ENCODE measurements around the gene THEMIS2. TPM values are rescaled to one million over a fixed set of nuclear protein-coding genes. Genes with fewer than 3 reads are reported as not detected.

The THEMIS2 gene
- total RNA-seq, 4 donors from 2014 or later, result 5.6 to 12.0 (median 7.9) TPM

DNA sequence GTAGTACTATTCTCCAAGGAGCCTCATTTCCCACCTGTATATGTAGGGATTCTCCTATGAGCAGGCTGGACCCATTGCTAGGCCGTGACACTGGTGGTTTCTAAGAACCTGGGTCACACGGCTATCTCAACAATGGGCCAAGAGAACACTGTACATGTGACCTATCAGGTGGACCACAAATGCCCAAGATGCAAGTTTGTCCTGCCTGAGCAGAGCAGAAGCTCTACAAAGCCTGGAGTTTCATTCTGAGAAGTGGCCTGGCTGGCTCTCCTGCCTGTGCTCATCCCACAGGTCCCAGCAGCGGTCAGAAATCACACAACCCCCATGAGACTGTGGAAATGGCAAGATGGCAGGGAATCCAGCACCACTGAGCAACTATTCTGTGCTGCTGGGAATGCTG is 17.2 kb downstream of the THEMIS2 start:
- no peak for DNase-seq (ENCODE audit: low spot score in 2 of 2)
- 88% methylated on average over 3 of the region's 3 CpGs for WGBS
- Histone ChIP-seq H3K9me3 (no peaks in the 10 kb centered on the region), H3K27ac (no peak overlapping the region), H3K27me3 (no peaks in the 10 kb centered on the region), H3K36me3 (peaks cover 57% of the 10 kb centered on the region), H3K4me1 (peaks cover 4% of the 10 kb centered on the region), H3K4me3 (no peak overlapping the region)
- TF ChIP-seq POLR2A (IDR thresholded peaks at IDR 0.05) (no peak), POLR2AphosphoS5 (IDR thresholded peaks at IDR 0.05) (no peak), EP300 (IDR thresholded peaks at IDR 0.05) (no peak), CTCF (IDR thresholded peaks at IDR 0.05) (no peak)

GRCh38 chr1:27891196-27891889 is 19.0 kb downstream of the THEMIS2 start:
- WGBS, result 77% methylated on average over 7 of the region's 7 CpGs
- no peaks in the 10 kb centered on the region for H3K27me3 ChIP-seq
- H3K36me3 ChIP-seq, result peaks cover 70% of the 10 kb centered on the region
- no peak for DNase-seq (ENCODE audit: low spot score in 2 of 2)
- H3K9me3 ChIP-seq, result no peaks in the 10 kb centered on the region
- no peak overlapping the region for H3K4me3 ChIP-seq
- H3K27ac ChIP-seq, result peak overlapping the region; percentile 31
- peaks cover 4% of the 10 kb centered on the region for H3K4me1 ChIP-seq
- no peak for TF ChIP-seq POLR2AphosphoS5 (IDR thresholded peaks at IDR 0.05)
- TF ChIP-seq POLR2A (IDR thresholded peaks at IDR 0.05), result no peak
- TF ChIP-seq EP300 (IDR thresholded peaks at IDR 0.05), result no peak
- no peak for TF ChIP-seq CTCF (IDR thresholded peaks at IDR 0.05)

GRCh38 chr1:27894521-27894920 is 22.2 kb downstream of the THEMIS2 start:
- 77% methylated on average over 3 of the region's 3 CpGs for WGBS
- no peaks in the 10 kb centered on the region for H3K9me3 ChIP-seq
- H3K27ac ChIP-seq, result no peak overlapping the region
- no peak for DNase-seq (ENCODE audit: low spot score in 2 of 2)
- peaks cover 80% of the 10 kb centered on the region for H3K36me3 ChIP-seq
- no peak overlapping the region for H3K4me3 ChIP-seq
- TF ChIP-seq EP300 (IDR thresholded peaks at IDR 0.05) (no peak), CTCF (IDR thresholded peaks at IDR 0.05) (no peak), POLR2AphosphoS5 (IDR thresholded peaks at IDR 0.05) (no peak), POLR2A (IDR thresholded peaks at IDR 0.05) (no peak)
- H3K4me1 ChIP-seq, result no peaks in the 10 kb centered on the region
- H3K27me3 ChIP-seq, result no peaks in the 10 kb centered on the region

- Histone ChIP-seq H3K27me3 (no peaks in the 10 kb centered on the region), H3K4me1 (no peaks in the 10 kb centered on the region), H3K36me3 (peaks cover 83% of the 10 kb centered on the region), H3K9me3 (no peaks in the 10 kb centered on the region), H3K27ac (no peak overlapping the region), H3K4me3 (no peak overlapping the region)
- no peak for TF ChIP-seq POLR2A (IDR thresholded peaks at IDR 0.05)
- TF ChIP-seq EP300 (IDR thresholded peaks at IDR 0.05), result no peak
- TF ChIP-seq POLR2AphosphoS5 (IDR thresholded peaks at IDR 0.05), result no peak
- no peak for TF ChIP-seq CTCF (IDR thresholded peaks at IDR 0.05)
- 86% methylated on average over 2 of the region's 2 CpGs for WGBS
- no peak for DNase-seq (ENCODE audit: low spot score in 2 of 2)
Observed at GRCh38 chr1:27906759-27907158, 34.4 kb downstream of the THEMIS2 start.

DNA sequence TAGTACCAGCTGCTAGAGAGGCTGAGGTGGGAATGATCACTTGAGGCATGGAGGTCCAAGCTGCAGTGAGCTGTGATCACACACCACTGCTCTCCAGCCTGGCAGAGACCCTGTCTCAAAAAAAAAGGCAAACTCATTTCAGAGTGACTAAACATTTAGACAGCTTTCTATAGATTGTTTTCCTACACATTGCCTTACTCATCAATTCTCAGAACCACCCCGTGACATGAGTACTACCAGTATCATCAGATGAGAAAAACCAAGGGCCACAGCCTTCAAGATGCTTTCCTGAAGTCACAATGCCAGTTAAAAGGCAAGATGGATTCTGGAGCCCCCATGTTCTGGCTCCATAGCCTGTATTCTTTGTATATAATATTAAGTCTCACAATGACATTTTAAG is 40.1 kb downstream of the THEMIS2 start:
- no peak for TF ChIP-seq CTCF (IDR thresholded peaks at IDR 0.05)
- no peak for TF ChIP-seq POLR2A (IDR thresholded peaks at IDR 0.05)
- TF ChIP-seq POLR2AphosphoS5 (IDR thresholded peaks at IDR 0.05), result no peak
- peaks cover 28% of the 10 kb centered on the region for H3K36me3 ChIP-seq

More for the DNA sequence above, 40.1 kb downstream of the THEMIS2 start:
- 90% methylated on average over 1 of the region's 1 CpG for WGBS
- no peaks in the 10 kb centered on the region for H3K9me3 ChIP-seq
- H3K4me3 ChIP-seq, result no peak overlapping the region
- H3K4me1 ChIP-seq, result peaks cover 6% of the 10 kb centered on the region
- H3K27ac ChIP-seq, result no peak overlapping the region
- no peak for DNase-seq (ENCODE audit: low spot score in 2 of 2)
- H3K27me3 ChIP-seq, result no peaks in the 10 kb centered on the region

Data from suprapubic skin (tissue), 4 donors.